DND-41 (cell line): ENCODE measurements around the gene TECRL.

Source experiments
- CTCF ChIP-seq: IDR thresholded peaks from 2 replicates; pipeline ENCODE4 v1.5.1; 2012; ENCODE audit warnings: borderline replicate concordance, low read length, moderate library complexity, mild to moderate bottlenecking; ENCODE audit not compliant: poor library complexity, severe bottlenecking; ENCODE audit errors: extremely low read depth
- EZH2 ChIP-seq: IDR thresholded peaks from 3 replicates; pipeline ENCODE4 v1.6.1; 2012; ENCODE audit warnings: borderline replicate concordance, low read depth, mild to moderate bottlenecking, moderate library complexity, low read length, inconsistent platforms; ENCODE audit not compliant: severe bottlenecking

GRCh38 chr4:64417974-64418373 lies 8.7 kb upstream of the TECRL start:
- TF ChIP-seq CTCF = no peak
- no peak for TF ChIP-seq EZH2
